A549 (cell line): ENCODE results near the gene MBNL2. TPM values are rescaled to one million over a fixed set of nuclear protein-coding genes. Genes with fewer than 3 reads are reported as not detected.

Experiments
- ATAC-seq, 2 experiments: fragments of 200-7000 bp in 1 of 2; fragments of >200 bp in 1 of 2; cut with Nextera tagmentation in 1 of 2; cut with Tn5 transposase in 1 of 2; 3 replicates each; pipeline versions ENCODE4 v1.8.0 to v1.9.1; 2018 to 2020; ENCODE audit warnings: mild to moderate bottlenecking in 1 of 2, moderate library complexity in 1 of 2
- CTCF ChIA-PET: fragments of 300-600 bp; sonication (Branson Sonifier 250); formaldehyde crosslinking; extraction: SDS; loops from one replicate; lab custom pipeline; 2021; ENCODE audit warnings: antibody characterized with exemption, inconsistent platforms; lab: Yijun Ruan, JAX
- POLR2A ChIA-PET: fragments of 350-600 bp; formaldehyde crosslinking; extraction: SDS; loops from one replicate; lab custom pipeline; 2021; ENCODE audit warnings: antibody characterized with exemption, inconsistent platforms; lab: Yijun Ruan, JAX
- DNase-seq, 2 experiments: peaks; one replicate each; pipeline versions ENCODE4 v3.0.0 to v3.0.0-alpha.2; 2011 to 2016; ENCODE audit warnings: low read depth in 1 of 2, low spot score in 1 of 2
- FAIRE-seq: peaks from 2 replicates; lab custom pipeline; 2011; peaks lifted over from hg19 to GRCh38; lab: Jason Lieb, UNC
- H3K27ac ChIP-seq, 2 experiments: fragments of >200 bp; sonication (Bioruptor Twin); formaldehyde crosslinking; 3 replicates each; pipeline ENCODE4 v1.5.1; 2016 to 2017
- H3K4me1 ChIP-seq: fragments of >200 bp; sonication (Bioruptor Twin); formaldehyde crosslinking; 3 replicates; pipeline ENCODE4 v1.6.1; 2016
- H3K4me2 ChIP-seq: fragments of >200 bp; sonication (Bioruptor Twin); formaldehyde crosslinking; 3 replicates; pipeline ENCODE4 v1.6.1; 2016
- H3K4me3 ChIP-seq: fragments of >200 bp; sonication (Bioruptor Twin); formaldehyde crosslinking; 3 replicates; pipeline ENCODE4 v1.5.1; 2016
- H3K9me3 ChIP-seq: fragments of >200 bp; sonication (Bioruptor Twin); formaldehyde crosslinking; 3 replicates; pipeline ENCODE4 v1.6.1; 2016
- BHLHE40 ChIP-seq: IDR thresholded peaks from 2 replicates; pipeline ENCODE4 v1.6.1; 2012; ENCODE audit warnings: low read depth, low read length, inconsistent platforms
- CBX2 ChIP-seq: fragments of 200-600 bp; sonication (generic); IDR thresholded peaks from 2 replicates; pipeline ENCODE4 v1.6.1; 2016; ENCODE audit warnings: low read depth, mild to moderate bottlenecking, borderline replicate concordance
- CEBPB ChIP-seq, 2 experiments: fragments of >200 bp in 1 of 2; sonication (Bioruptor Twin) in 1 of 2; formaldehyde crosslinking in 1 of 2; IDR thresholded peaks; 2 replicates each; pipeline ENCODE4 v1.6.1; 2012 to 2016
- EHF ChIP-seq: fragments of 250-450 bp; sonication (Bioruptor Pico); IDR thresholded peaks from 2 replicates; pipeline ENCODE4 v1.5.0; 2020; ENCODE audit warnings: mild to moderate bottlenecking
- EP300 ChIP-seq, 2 experiments: fragments of >200 bp; sonication (Bioruptor Twin); formaldehyde crosslinking; IDR thresholded peaks; 2 replicates in 1 of 2; 3 replicates in 1 of 2; pipeline ENCODE4 v1.6.1; 2016 to 2017
- FOXS1 ChIP-seq: fragments of 250-450 bp; sonication (Bioruptor Pico); IDR thresholded peaks from 2 replicates; pipeline ENCODE4 v1.5.0; 2020; ENCODE audit warnings: mild to moderate bottlenecking, moderate library complexity
- HOXB5 ChIP-seq: fragments of 250-450 bp; sonication (Bioruptor Pico); IDR thresholded peaks from 2 replicates; pipeline ENCODE4 v1.5.0; 2020; ENCODE audit warnings: mild to moderate bottlenecking, moderate library complexity
- MAFK ChIP-seq: fragments of 450-650 bp; IDR thresholded peaks from 2 replicates; pipeline ENCODE4 v1.6.1; 2014; ENCODE audit not compliant: partially characterized antibody
- MYC ChIP-seq: IDR thresholded peaks from 2 replicates; pipeline ENCODE4 v1.6.1; 2012; ENCODE audit warnings: mild to moderate bottlenecking, inconsistent platforms, low read length, improper control_type of control experiment, borderline replicate concordance
- NFE2L2 ChIP-seq: fragments of 150-350 bp; conservative IDR thresholded peaks from 2 replicates; pipeline ENCODE4 v1.6.1; 2014; ENCODE audit warnings: low read length
- NR3C1 ChIP-seq: fragments of >200 bp; sonication (Bioruptor Twin); formaldehyde crosslinking; IDR thresholded peaks from 3 replicates; pipeline ENCODE4 v1.6.1; 2017
- PHF8 ChIP-seq: fragments of 200-600 bp; sonication (generic); IDR thresholded peaks from 2 replicates; pipeline ENCODE4 v1.6.1; 2016; ENCODE audit warnings: low read depth, mild to moderate bottlenecking, antibody characterized with exemption, moderate library complexity, borderline replicate concordance
- POLR2AphosphoS2 ChIP-seq: conservative IDR thresholded peaks from 2 replicates; pipeline ENCODE4 v1.6.1; 2012; ENCODE audit warnings: low read length, improper control_type of control experiment, inconsistent platforms
- RAD21 ChIP-seq, 2 experiments: fragments of >200 bp in 1 of 2; sonication (Bioruptor Twin) in 1 of 2; formaldehyde crosslinking in 1 of 2; IDR thresholded peaks in 1 of 2; conservative IDR thresholded peaks in 1 of 2; 2 replicates in 1 of 2; 3 replicates in 1 of 2; pipeline ENCODE4 v1.6.1; 2012 to 2018; ENCODE audit warnings: inconsistent platforms in 1 of 2
- RARB ChIP-seq: fragments of 250-450 bp; sonication (Bioruptor Pico); IDR thresholded peaks from 2 replicates; pipeline ENCODE4 v1.8.0; 2021; ENCODE audit warnings: mild to moderate bottlenecking, moderate library complexity
- RCOR1 ChIP-seq: fragments of 150-350 bp; IDR thresholded peaks from 2 replicates; pipeline ENCODE4 v1.6.1; 2014; ENCODE audit warnings: antibody characterized with exemption, low read length, low read depth
- RNF2 ChIP-seq: fragments of 200-600 bp; sonication (generic); IDR thresholded peaks from 2 replicates; pipeline ENCODE4 v1.6.1; 2016; ENCODE audit warnings: low read depth, mild to moderate bottlenecking, antibody characterized with exemption, moderate library complexity, borderline replicate concordance
- SREBF2 ChIP-seq: fragments of 450-650 bp; IDR thresholded peaks from 2 replicates; pipeline ENCODE4 v1.6.1; 2014; ENCODE audit warnings: mild to moderate bottlenecking, moderate library complexity
- TFCP2L1 ChIP-seq: fragments of 250-450 bp; sonication (Bioruptor Pico); IDR thresholded peaks from 2 replicates; pipeline ENCODE4 v1.5.0; 2021; ENCODE audit warnings: mild to moderate bottlenecking
- ZFP36 ChIP-seq: fragments of 450-650 bp; IDR thresholded peaks from 2 replicates; pipeline ENCODE4 v1.6.1; 2014; ENCODE audit warnings: borderline replicate concordance; ENCODE audit not compliant: partially characterized antibody
- ZNF302 ChIP-seq: fragments of 250-450 bp; sonication (Bioruptor Pico); IDR thresholded peaks from 2 replicates; pipeline ENCODE4 v1.9.0; 2021; ENCODE audit warnings: inconsistent platforms, mild to moderate bottlenecking, moderate library complexity
- WGBS: methylation state at CpG from one replicate; pipeline ENCODE4 v1.1.6; 2017; ENCODE audit errors: missing lambda C conversion rate; 5-methylcytosine and 5-hydroxymethylcytosine counted together
- polyA plus RNA-seq, 4 experiments: library from polyadenylated mRNA; depleted of rRNA in 3 of 4; stranded (reverse); fragments of >200 nt; fragmentation: RNase III in 1 of 4; extraction: RNeasy Plus Mini Kit Qiagen cat#74134 plus additional on column Dnase treatment in 1 of 4; gene quantifications; 2 replicates in 3 of 4; 3 replicates in 1 of 4; pipeline ENCODE4 v1.2.3, GENCODE V29; 2011 to 2017
- TF ChIP-seq, protein P1 (sequence below): fragments of 250-450 bp; sonication (Bioruptor Pico); IDR thresholded peaks from 2 replicates; pipeline ENCODE4 v1.5.0; 2020; ENCODE audit warnings: low read depth, mild to moderate bottlenecking, moderate library complexity
- TF ChIP-seq, protein P2 (sequence below): fragments of >200 bp; sonication (Bioruptor Twin); formaldehyde crosslinking; IDR thresholded peaks from 3 replicates; pipeline ENCODE4 v1.5.1; 2016
- TF ChIP-seq, protein P3 (sequence below): fragments of 250-450 bp; sonication (Bioruptor Pico); IDR thresholded peaks from 2 replicates; pipeline ENCODE4 v1.5.0; 2021; ENCODE audit warnings: mild to moderate bottlenecking, moderate library complexity, borderline replicate concordance

The MBNL2 gene
- polyA plus RNA-seq, 2 of the 4 experiments (the other 2 are of a cell fraction): 18.7 to 20.6 TPM

DNA sequence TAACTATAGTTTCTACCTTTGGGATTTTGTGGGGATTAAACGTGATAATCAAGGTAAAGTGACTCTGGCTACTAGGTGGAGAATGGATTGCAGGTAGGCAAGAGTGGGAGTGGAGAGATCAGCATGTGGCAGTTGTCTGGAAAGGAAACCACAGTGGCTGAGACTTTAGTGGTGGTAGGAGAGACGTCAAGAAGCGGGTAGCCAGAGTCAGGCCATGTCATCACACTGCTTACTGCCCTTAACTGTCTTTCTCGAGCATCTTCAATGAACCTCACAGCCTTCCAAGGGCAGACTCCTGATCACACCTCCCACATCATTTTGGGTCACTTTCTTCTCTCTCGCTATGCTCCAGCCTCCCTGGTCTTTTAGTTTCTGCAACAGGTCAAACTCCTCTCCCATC is 28.6 kb upstream of the MBNL2 start (continued):
- TF ChIP-seq ZFP36: no peak

DNA sequence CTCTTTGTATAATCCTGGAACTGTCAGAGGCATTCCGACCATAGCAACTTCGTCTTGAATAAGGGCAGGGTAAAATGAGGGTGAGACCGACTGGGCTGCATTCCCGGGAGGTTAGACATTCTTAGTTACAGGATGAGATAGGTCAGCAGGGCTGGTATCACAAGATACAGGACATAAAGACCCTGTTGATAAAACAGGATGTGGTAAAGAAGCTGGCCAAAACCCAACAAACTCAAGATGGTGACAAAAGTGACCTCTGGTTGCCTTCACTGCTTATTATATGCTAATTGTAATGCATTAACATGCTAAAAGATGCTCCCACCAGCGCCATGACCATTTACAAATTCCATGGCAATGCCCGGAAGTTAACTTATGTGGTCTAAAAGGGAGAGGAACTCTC is 27.7 kb upstream of the MBNL2 start:
- Histone ChIP-seq H3K27ac (no peak overlapping the region), H3K9me3 (no peaks in the 10 kb centered on the region), H3K4me1 (no peaks in the 10 kb centered on the region), H3K4me3 (no peak overlapping the region), H3K4me2 (no peak overlapping the region)
- FAIRE-seq (no peak), DNase-seq (no peak), ATAC-seq (no peak)
- 54% methylated on average over 6 of the region's 6 CpGs for WGBS
- ChIA-PET POLR2A (no interaction called here), CTCF (no interaction called here)
- TF ChIP-seq RARB (CRISPR knock-in tag) (no peak), RCOR1 (no peak), BHLHE40 (no peak), EHF (CRISPR knock-in tag) (no peak), POLR2AphosphoS2 (no peak), MYC (no peak), CBX2 (no peak), TFCP2L1 (no peak)

DNA sequence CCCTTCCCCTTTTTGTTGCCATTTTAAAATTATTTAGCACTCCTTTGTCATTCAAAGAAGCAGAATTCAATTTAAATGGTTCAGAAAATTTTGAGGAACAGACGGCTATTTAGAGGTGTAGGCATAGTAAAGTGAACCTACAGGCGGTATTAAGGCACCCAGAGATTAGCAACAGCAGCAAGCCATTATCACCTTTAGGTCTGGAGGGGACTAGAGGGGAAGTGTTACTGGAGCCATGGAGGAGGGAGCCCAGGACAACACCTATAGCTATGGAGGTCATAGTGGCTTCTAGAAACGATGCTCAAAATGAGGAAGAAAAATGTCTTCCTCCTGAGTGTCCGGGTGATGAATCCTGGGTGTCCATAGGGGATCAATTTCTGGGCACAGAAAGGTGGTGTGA is 25.8 kb upstream of the MBNL2 start:
- ATAC-seq: no peak
- FAIRE-seq: no peak
- TF ChIP-seq FOXS1 (no peak), HOXB5 (CRISPR knock-in tag) (no peak), PHF8 (no peak), ZNF302 (CRISPR knock-in tag) (no peak), NFE2L2 (no peak), NR3C1 (no peak), CEBPB (IDR thresholded peaks at IDR 0.05) (no peak), MAFK (no peak), RAD21 (conservative IDR thresholded peaks at IDR 0.05 in 1 of 2, IDR thresholded peaks at IDR 0.05 in 1 of 2) (no peak)
- Histone ChIP-seq H3K4me2 (no peak overlapping the region), H3K27ac (no peak overlapping the region), H3K4me1 (no peaks in the 10 kb centered on the region), H3K4me3 (no peak overlapping the region), H3K9me3 (no peaks in the 10 kb centered on the region)
- WGBS: 72% methylated on average over 4 of the region's 4 CpGs
- no peak for DNase-seq
- POLR2A ChIA-PET: no interaction called here
- CTCF ChIA-PET: no interaction called here

DNA sequence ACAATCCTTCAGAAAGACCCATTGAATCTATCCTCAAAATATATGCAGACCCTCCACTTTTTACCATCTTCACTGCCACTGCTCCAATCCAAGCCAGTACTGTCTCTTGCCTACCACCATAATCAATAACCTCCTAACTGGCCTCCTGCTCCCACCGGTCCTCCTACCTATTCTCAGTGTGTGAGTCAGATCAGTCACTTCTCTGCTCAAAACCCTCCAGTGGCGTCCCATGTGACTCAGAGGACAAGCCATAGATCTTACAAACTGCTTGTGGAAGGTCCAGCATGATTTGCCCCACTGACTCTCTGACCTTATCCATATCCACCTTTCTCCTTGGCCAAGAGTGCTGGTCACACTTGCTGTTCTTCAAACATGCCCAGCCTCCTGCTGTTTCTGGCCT is 23.4 kb upstream of the MBNL2 start:
- Histone ChIP-seq H3K27ac (no peak overlapping the region), H3K4me1 (no peaks in the 10 kb centered on the region), H3K4me3 (no peak overlapping the region), H3K9me3 (no peaks in the 10 kb centered on the region), H3K4me2 (no peak overlapping the region)
- TF ChIP-seq, protein P1, sequence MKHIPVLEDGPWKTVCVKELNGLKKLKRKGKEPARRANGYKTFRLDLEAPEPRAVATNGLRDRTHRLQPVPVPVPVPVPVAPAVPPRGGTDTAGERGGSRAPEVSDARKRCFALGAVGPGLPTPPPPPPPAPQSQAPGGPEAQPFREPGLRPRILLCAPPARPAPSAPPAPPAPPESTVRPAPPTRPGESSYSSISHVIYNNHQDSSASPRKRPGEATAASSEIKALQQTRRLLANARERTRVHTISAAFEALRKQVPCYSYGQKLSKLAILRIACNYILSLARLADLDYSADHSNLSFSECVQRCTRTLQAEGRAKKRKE (CRISPR knock-in tag): no peak
- TF ChIP-seq HOXB5 (CRISPR knock-in tag) (no peak), RCOR1 (no peak), ZNF302 (CRISPR knock-in tag) (no peak), BHLHE40 (no peak), SREBF2 (no peak), RNF2 (no peak), EP300 (IDR thresholded peaks at IDR 0.05) (no peak), CEBPB (IDR thresholded peaks at IDR 0.05) (no peak)
- TF ChIP-seq, protein P2, sequence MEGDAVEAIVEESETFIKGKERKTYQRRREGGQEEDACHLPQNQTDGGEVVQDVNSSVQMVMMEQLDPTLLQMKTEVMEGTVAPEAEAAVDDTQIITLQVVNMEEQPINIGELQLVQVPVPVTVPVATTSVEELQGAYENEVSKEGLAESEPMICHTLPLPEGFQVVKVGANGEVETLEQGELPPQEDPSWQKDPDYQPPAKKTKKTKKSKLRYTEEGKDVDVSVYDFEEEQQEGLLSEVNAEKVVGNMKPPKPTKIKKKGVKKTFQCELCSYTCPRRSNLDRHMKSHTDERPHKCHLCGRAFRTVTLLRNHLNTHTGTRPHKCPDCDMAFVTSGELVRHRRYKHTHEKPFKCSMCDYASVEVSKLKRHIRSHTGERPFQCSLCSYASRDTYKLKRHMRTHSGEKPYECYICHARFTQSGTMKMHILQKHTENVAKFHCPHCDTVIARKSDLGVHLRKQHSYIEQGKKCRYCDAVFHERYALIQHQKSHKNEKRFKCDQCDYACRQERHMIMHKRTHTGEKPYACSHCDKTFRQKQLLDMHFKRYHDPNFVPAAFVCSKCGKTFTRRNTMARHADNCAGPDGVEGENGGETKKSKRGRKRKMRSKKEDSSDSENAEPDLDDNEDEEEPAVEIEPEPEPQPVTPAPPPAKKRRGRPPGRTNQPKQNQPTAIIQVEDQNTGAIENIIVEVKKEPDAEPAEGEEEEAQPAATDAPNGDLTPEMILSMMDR: no peak
- TF ChIP-seq, protein P3, sequence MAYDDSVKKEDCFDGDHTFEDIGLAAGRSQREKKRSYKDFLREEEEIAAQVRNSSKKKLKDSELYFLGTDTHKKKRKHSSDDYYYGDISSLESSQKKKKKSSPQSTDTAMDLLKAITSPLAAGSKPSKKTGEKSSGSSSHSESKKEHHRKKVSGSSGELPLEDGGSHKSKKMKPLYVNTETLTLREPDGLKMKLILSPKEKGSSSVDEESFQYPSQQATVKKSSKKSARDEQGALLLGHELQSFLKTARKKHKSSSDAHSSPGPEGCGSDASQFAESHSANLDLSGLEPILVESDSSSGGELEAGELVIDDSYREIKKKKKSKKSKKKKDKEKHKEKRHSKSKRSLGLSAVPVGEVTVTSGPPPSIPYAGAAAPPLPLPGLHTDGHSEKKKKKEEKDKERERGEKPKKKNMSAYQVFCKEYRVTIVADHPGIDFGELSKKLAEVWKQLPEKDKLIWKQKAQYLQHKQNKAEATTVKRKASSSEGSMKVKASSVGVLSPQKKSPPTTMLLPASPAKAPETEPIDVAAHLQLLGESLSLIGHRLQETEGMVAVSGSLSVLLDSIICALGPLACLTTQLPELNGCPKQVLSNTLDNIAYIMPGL (CRISPR knock-in tag): no peak
- ChIA-PET CTCF (no interaction called here), POLR2A (no interaction called here)
- WGBS: 89% methylated on average over 2 of the region's 2 CpGs
- FAIRE-seq (no peak), ATAC-seq (no peak), DNase-seq (no peak)
